K562 (cell line): ENCODE results near the gene NDUFB1. TPM values are rescaled to one million over a fixed set of nuclear protein-coding genes. Genes with fewer than 3 reads are reported as not detected.

Experiments
- ATAC-seq: fragments of 200-7000 bp; cut with Tn5 transposase; 3 replicates; pipeline ENCODE4 v1.9.1; 2020; ENCODE audit warnings: moderate library complexity
- BruUV-seq: library from RNA; stranded (reverse); fragments of 400-500 nt; replicated peaks from 2 replicates; lab custom pipeline; 2021; lab: Mats Ljungman, UMichigan
- CTCF ChIA-PET: fragments of 300-600 bp; formaldehyde crosslinking; extraction: SDS; loops from one replicate; lab custom pipeline; 2021; ENCODE audit warnings: low intra/inter-chr PET ratio; lab: Yijun Ruan, JAX
- POLR2A ChIA-PET: fragments of 300-600, 350-650 bp; sonication (Branson Sonifier 250); formaldehyde crosslinking; extraction: SDS; loops from one replicate; lab custom pipeline; 2021; ENCODE audit warnings: antibody characterized with exemption, inconsistent platforms; lab: Yijun Ruan, JAX
- DNase-seq, 4 experiments: peaks; one replicate each; pipeline versions ENCODE4 v3.0.0 to v3.0.0-alpha.2; 2011 to 2018; ENCODE audit warnings: low spot score in 3 of 4, mixed read lengths in 3 of 4; ENCODE audit errors: extremely low read depth in 1 of 4
- FAIRE-seq: peaks from 2 replicates; lab custom pipeline; 2011; peaks lifted over from hg19 to GRCh38; lab: Jason Lieb, UNC
- H2AFZ ChIP-seq: 2 replicates; pipeline ENCODE4 v1.6.0; 2011; ENCODE audit warnings: low read depth, low read length, control low read depth, inconsistent platforms
- H3K27ac ChIP-seq: fragments of 200-600 bp; 3 replicates; pipeline ENCODE4 v1.8.0; 2011; ENCODE audit warnings: low read depth, mild to moderate bottlenecking, control low read depth, inconsistent platforms, low read length, moderate library complexity, mixed read lengths; ENCODE audit errors: extremely low read depth
- H3K27me3 ChIP-seq, 2 experiments: fragments of 300-600 bp in 1 of 2; 2 replicates in 1 of 2; 3 replicates in 1 of 2; pipeline versions ENCODE4 v1.6.0 to v1.8.0; 2011; ENCODE audit warnings: inconsistent platforms in 2 of 2, low read length in 2 of 2, mild to moderate bottlenecking in 1 of 2, mixed read lengths in 1 of 2, moderate library complexity in 1 of 2; ENCODE audit not compliant: control insufficient read depth in 2 of 2, insufficient read depth in 2 of 2
- H3K36me3 ChIP-seq: fragments of 300-600 bp; 3 replicates; pipeline ENCODE4 v1.8.0; 2011; ENCODE audit warnings: mild to moderate bottlenecking, low read length, inconsistent platforms; ENCODE audit not compliant: control insufficient read depth, insufficient read depth
- H3K4me1 ChIP-seq, 2 experiments: fragments of 200-600 bp in 1 of 2; replicated peaks in 1 of 2; 2 replicates in 1 of 2; 3 replicates in 1 of 2; pipeline versions ENCODE4 v1.5.1 to v1.8.0; 2011; ENCODE audit warnings: inconsistent platforms in 2 of 2, low read length in 2 of 2, mild to moderate bottlenecking in 1 of 2, mixed read lengths in 1 of 2, moderate library complexity in 1 of 2; ENCODE audit not compliant: control insufficient read depth in 2 of 2, insufficient read depth in 2 of 2
- H3K4me2 ChIP-seq: 2 replicates; pipeline ENCODE4 v1.6.1; 2011; ENCODE audit warnings: low read length, control low read depth, inconsistent platforms, mixed read lengths; ENCODE audit not compliant: insufficient read depth
- H3K4me3 ChIP-seq: fragments of 200-600 bp; sonication (generic), shearing (Covaris generic); 2 replicates; pipeline ENCODE4 v1.5.1; 2016; ENCODE audit warnings: control low read depth, inconsistent platforms
- H3K79me2 ChIP-seq: fragments of 200-600 bp; 3 replicates; pipeline ENCODE4 v1.8.0; 2011; ENCODE audit warnings: low read length, inconsistent platforms; ENCODE audit not compliant: control insufficient read depth, insufficient read depth
- H3K9ac ChIP-seq, 2 experiments: 2 replicates each; pipeline versions ENCODE4 v1.6.0 to v1.6.1; 2011; ENCODE audit warnings: low read depth in 2 of 2, low read length in 2 of 2, control low read depth in 1 of 2, inconsistent platforms in 1 of 2, mild to moderate bottlenecking in 1 of 2, mixed read lengths in 1 of 2; ENCODE audit not compliant: insufficient read depth in 1 of 2
- H3K9me1 ChIP-seq: one replicate; pipeline ENCODE4 v1.6.0; 2011; ENCODE audit warnings: inconsistent platforms, mild to moderate bottlenecking, low read length, moderate library complexity; ENCODE audit not compliant: control insufficient read depth, insufficient read depth
- H3K9me3 ChIP-seq: replicated peaks from 2 replicates; pipeline ENCODE4 v1.5.1; 2011; ENCODE audit warnings: low read depth, low read length, inconsistent platforms; ENCODE audit not compliant: control insufficient read depth, insufficient read depth
- H4K20me1 ChIP-seq: replicated peaks from 2 replicates; pipeline ENCODE4 v1.6.1; 2011; ENCODE audit warnings: low read length, inconsistent platforms, mixed read lengths; ENCODE audit not compliant: control insufficient read depth, insufficient read depth
- ARHGAP35 ChIP-seq: fragments of 450-650 bp; IDR thresholded peaks from 2 replicates; pipeline ENCODE4 v1.6.1; 2018; ENCODE audit not compliant: partially characterized antibody
- CAMTA2 ChIP-seq: fragments of 250-450 bp; sonication (Bioruptor Pico); conservative IDR thresholded peaks from 2 replicates; pipeline ENCODE4 v1.5.1; 2022
- CHD1 ChIP-seq: fragments of 200-600 bp; sonication (generic); IDR thresholded peaks from one replicate; pipeline ENCODE4 v1.6.1; 2012; ENCODE audit warnings: mild to moderate bottlenecking, moderate library complexity, low read length, inconsistent platforms
- L3MBTL2 ChIP-seq: fragments of 450-650 bp; IDR thresholded peaks from 2 replicates; pipeline ENCODE4 v1.6.1; 2016; ENCODE audit warnings: mild to moderate bottlenecking, moderate library complexity
- MYBL2 ChIP-seq, 2 experiments: fragments of 450-650 bp in 1 of 2; sonication (generic) in 1 of 2; formaldehyde crosslinking in 1 of 2; IDR thresholded peaks; 2 replicates each; pipeline versions ENCODE4 v1.6.1 to v1.8.1; 2017 to 2022; ENCODE audit warnings: borderline replicate concordance in 1 of 2, inconsistent platforms in 1 of 2, low read depth in 1 of 2, mild to moderate bottlenecking in 1 of 2, missing genetic modification reagents in 1 of 2, moderate library complexity in 1 of 2
- SAP30 ChIP-seq: fragments of 200-600 bp; sonication (generic); IDR thresholded peaks from 2 replicates; pipeline ENCODE4 v1.6.1; 2012; ENCODE audit warnings: borderline replicate concordance, low read depth, mild to moderate bottlenecking, moderate library complexity, low read length, control low read depth, inconsistent platforms; ENCODE audit not compliant: insufficient read depth, poor library complexity, severe bottlenecking
- SETDB1 ChIP-seq: IDR thresholded peaks from one replicate; pipeline ENCODE4 v1.6.1; 2012; ENCODE audit warnings: low read length, control low read depth, inconsistent platforms
- SIX5 ChIP-seq, 2 experiments: IDR thresholded peaks; 2 replicates each; pipeline ENCODE4 v1.6.1; 2011; ENCODE audit warnings: low read length in 2 of 2, borderline replicate concordance in 1 of 2, low read depth in 1 of 2, mild to moderate bottlenecking in 1 of 2, moderate library complexity in 1 of 2; ENCODE audit not compliant: insufficient read depth in 1 of 2
- ZNF445 ChIP-seq: fragments of 250-450 bp; sonication (Bioruptor Pico); IDR thresholded peaks from 2 replicates; pipeline ENCODE4 v1.4.0; 2020; ENCODE audit warnings: low read depth, mild to moderate bottlenecking, moderate library complexity
- WGBS: fragments of 100-300 bp; shearing (Covaris generic); methylation state at CpG from one replicate; pipeline ENCODE4 v1.1.6; 2016; ENCODE audit warnings: low coverage, mixed read lengths; ENCODE audit not compliant: insufficient coverage; ENCODE audit errors: missing lambda C conversion rate; 5-methylcytosine and 5-hydroxymethylcytosine counted together
- in situ Hi-C: fragments of 300-500 bp; cut with MboI; formaldehyde crosslinking; loops from 4 replicates; pipeline ENCODE4 v1.15.0; 2018; ENCODE audit warnings: inconsistent platforms, mixed read lengths
- intact Hi-C: fragments of 100-400 bp; cut with micrococcal nuclease; formaldehyde crosslinking; loops from 2 replicates; pipeline ENCODE4 v1.14.2; 2022
- polyA plus RNA-seq, 8 experiments: library from polyadenylated mRNA; depleted of rRNA in 4 of 8; stranded (reverse) in 5 of 8; unstranded in 3 of 8; fragments of >200 nt; fragmentation: Nextera tagmentation in 2 of 8; fragmentation: Illumina TruSeq in 1 of 8; extraction: Ambion mirVana in 2 of 8; extraction: Trizol in 1 of 8; gene quantifications; 2 replicates each; pipeline versions ENCODE4 v1.2.1 to v1.2.3, GENCODE V29; 2011 to 2014; ENCODE audit warnings: inconsistent platforms in 1 of 8, missing spikeins in 1 of 8
- total RNA-seq, 7 experiments: library from RNA; depleted of rRNA in 6 of 7; stranded (reverse); fragments of >200 nt in 6 of 7; fragmentation: Illumina TruSeq in 2 of 7; extraction: Trizol in 2 of 7; gene quantifications; 2 replicates each; pipeline versions ENCODE4 v1.2.1 to v1.2.3, GENCODE V29; 2011 to 2021; ENCODE audit warnings: low replicate concordance in 1 of 7
- TF ChIP-seq, protein P1 (sequence below), 2 experiments: IDR thresholded peaks; 2 replicates each; pipeline ENCODE4 v1.6.1; 2011; ENCODE audit warnings: borderline replicate concordance in 1 of 2, control low read depth in 1 of 2, low read depth in 1 of 2, low read length in 1 of 2, mild to moderate bottlenecking in 1 of 2, mixed read lengths in 1 of 2, moderate library complexity in 1 of 2; ENCODE audit not compliant: insufficient read depth in 1 of 2, insufficient read length in 1 of 2, poor library complexity in 1 of 2, severe bottlenecking in 1 of 2; ENCODE audit errors: extremely low read depth in 1 of 2
- TF ChIP-seq, protein P2 (sequence below): fragments of 450-650 bp; conservative IDR thresholded peaks from 2 replicates; pipeline ENCODE4 v1.6.1; 2016; ENCODE audit warnings: missing genetic modification characterization, low read depth, mild to moderate bottlenecking, control low read depth, missing compliant biosample characterization

The NDUFB1 gene
- total and polyA plus RNA-seq, 9 of the 15 experiments (the other 6 are each of a cell fraction or from before 2014, with no cell fraction given): 102 to 767 (median 325) TPM

DNA sequence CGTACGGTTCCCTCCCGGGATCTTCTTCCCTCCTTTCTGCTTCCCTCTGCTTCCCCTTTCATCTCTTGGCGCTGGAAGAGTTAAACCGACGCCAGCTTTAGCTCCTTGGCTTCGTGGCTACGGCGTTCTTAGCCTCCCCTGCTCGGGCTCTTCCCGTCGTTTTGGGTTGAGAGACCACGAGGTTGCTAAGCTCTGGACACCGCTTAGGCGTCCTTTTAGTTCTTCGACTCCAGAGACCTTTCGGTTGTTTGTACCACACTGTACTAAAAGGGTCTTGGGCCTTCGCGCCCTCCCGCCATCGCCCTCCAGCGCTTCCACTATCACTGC lies 808 bp upstream of the NDUFB1 start:
- BruUV-seq: no TSS peak
- ChIA-PET CTCF (no interaction called here), POLR2A (interaction anchor here (0.7 to 4.1 kb wide), 6 partner anchors 11 to 172 kb away, joined by 4 to 47 read pairs (median 10); partner anchors contain the start of genes ATXN3 and TRIP11)
- H3K4me1 ChIP-seq: peaks cover 10 to 12% of the 10 kb centered on the region in 2 experiments; a peak in 4 of 5 replicates
- in situ Hi-C loops (no loop called here), intact Hi-C loops (no loop called here)
- peak overlapping the region; percentile 99 for H2AFZ ChIP-seq
- peak in 2 of 4 experiments; percentile 14 to 26 for DNase-seq
- peak overlapping the region; percentile 99 to 100 for H3K9ac ChIP-seq
- ATAC-seq: peak; percentile 47
- H3K27ac ChIP-seq: peak overlapping the region; percentile 99
- H3K27me3 ChIP-seq: no peaks in the 10 kb centered on the region
- no peak for TF ChIP-seq ZNF445 (CRISPR knock-in tag)
- TF ChIP-seq L3MBTL2: peak; percentile 39; the same call in 1 of the 2 replicates
- TF ChIP-seq CHD1: peak; percentile 76
- no peak for TF ChIP-seq ARHGAP35
- no peak for TF ChIP-seq SETDB1
- TF ChIP-seq, protein P1, sequence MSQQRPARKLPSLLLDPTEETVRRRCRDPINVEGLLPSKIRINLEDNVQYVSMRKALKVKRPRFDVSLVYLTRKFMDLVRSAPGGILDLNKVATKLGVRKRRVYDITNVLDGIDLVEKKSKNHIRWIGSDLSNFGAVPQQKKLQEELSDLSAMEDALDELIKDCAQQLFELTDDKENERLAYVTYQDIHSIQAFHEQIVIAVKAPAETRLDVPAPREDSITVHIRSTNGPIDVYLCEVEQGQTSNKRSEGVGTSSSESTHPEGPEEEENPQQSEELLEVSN (IDR thresholded peaks at IDR 0.05; ENCODE audit: borderline replicate concordance in 1 of 2, extremely low read depth in 1 of 2, insufficient read depth in 1 of 2, insufficient read length in 1 of 2, low read depth in 1 of 2, low read length in 1 of 2, poor library complexity in 1 of 2, severe bottlenecking in 1 of 2): peak in 1 of 2 experiments; percentile 10
- TF ChIP-seq CAMTA2 (CRISPR knock-in tag): no peak
- TF ChIP-seq SAP30: peak; percentile 44
- TF ChIP-seq MYBL2 (IDR thresholded peaks at IDR 0.05; ENCODE audit: low read depth): no peak
- no peak for TF ChIP-seq MYBL2 (CRISPR knock-in tag; IDR thresholded peaks at IDR 0.05; ENCODE audit: borderline replicate concordance)
- TF ChIP-seq SIX5 (IDR thresholded peaks at IDR 0.05; ENCODE audit: borderline replicate concordance in 1 of 2, insufficient read depth in 1 of 2, low read depth in 1 of 2, low read length in 2 of 2): 0 out of 4 replicates have a peak, but pooled peaks of 1 of the 2 experiments have one; percentile 7
- TF ChIP-seq, protein P2, sequence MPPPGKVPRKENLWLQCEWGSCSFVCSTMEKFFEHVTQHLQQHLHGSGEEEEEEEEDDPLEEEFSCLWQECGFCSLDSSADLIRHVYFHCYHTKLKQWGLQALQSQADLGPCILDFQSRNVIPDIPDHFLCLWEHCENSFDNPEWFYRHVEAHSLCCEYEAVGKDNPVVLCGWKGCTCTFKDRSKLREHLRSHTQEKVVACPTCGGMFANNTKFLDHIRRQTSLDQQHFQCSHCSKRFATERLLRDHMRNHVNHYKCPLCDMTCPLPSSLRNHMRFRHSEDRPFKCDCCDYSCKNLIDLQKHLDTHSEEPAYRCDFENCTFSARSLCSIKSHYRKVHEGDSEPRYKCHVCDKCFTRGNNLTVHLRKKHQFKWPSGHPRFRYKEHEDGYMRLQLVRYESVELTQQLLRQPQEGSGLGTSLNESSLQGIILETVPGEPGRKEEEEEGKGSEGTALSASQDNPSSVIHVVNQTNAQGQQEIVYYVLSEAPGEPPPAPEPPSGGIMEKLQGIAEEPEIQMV (tag): no peak
- FAIRE-seq: no peak
- whole genome bisulfite sequencing: 0% methylated on average over 13 of the region's 22 CpGs
- peak overlapping the region; percentile 95 for H3K4me3 ChIP-seq
- peaks cover 58% of the 10 kb centered on the region for H3K36me3 ChIP-seq
- H4K20me1 ChIP-seq: no peaks in the 10 kb centered on the region
- H3K4me2 ChIP-seq: peak overlapping the region; percentile 93
- no peaks in the 10 kb centered on the region for H3K9me3 ChIP-seq
- H3K9me1 ChIP-seq: no peaks in the 10 kb centered on the region
- H3K79me2 ChIP-seq: peaks cover 60% of the 10 kb centered on the region
